Activated CD8-positive, alpha-beta memory T cell treated with anti-CD3 and anti-CD28 coated beads, Interleukin-2, amount 50 U/mL, for 48 hours (primary cell): Measurements from ENCODE around the gene MED12L.
A peak's percentile ranks its signal among the peaks of the same experiment; 100 is the strongest.

Experiments
- DNase-seq: peaks from one replicate; pipeline ENCODE4 v3.0.0-alpha.2; 2020

MED12L gene

GRCh38 chr3:151305060-151305774 lies 219.8 kb downstream of the MED12L start:
- peak; percentile 73 for DNase-seq

- DNase-seq: no peak
These were observed 220.3 kb downstream of the MED12L start for GRCh38 chr3:151305775-151306151.

DNA sequence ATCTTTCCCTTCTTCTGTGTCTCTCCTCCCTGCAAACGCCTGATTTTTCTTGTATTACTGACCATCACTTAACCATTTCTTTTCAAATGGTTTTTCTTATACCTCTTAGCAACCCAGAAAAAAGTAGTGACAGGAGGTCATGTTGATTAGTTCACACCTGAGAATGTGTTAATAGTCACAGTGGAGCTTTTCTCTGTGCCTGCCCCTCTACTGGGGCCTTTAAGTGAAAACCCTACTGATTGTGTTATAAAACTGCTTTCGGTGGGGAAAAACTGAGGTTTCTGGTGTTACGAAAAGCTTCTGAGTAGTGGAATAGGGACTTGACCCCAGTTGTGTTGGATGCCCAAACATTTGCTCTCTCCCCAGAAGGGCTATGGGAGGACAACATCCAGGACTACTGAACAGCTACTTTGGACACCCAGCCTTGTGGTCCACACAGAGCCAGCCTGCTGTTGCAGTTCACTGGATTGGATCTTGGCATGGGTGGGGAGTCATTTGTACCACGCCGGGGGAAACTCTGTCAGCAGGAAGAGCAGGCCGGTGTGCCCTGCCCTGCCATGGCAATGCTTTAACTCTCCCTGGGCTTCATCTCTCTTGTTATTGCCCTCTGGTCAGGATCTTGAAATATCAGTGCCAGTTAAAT lies 220.8 kb downstream of the MED12L start:
- peak; percentile 63 for DNase-seq

DNA sequence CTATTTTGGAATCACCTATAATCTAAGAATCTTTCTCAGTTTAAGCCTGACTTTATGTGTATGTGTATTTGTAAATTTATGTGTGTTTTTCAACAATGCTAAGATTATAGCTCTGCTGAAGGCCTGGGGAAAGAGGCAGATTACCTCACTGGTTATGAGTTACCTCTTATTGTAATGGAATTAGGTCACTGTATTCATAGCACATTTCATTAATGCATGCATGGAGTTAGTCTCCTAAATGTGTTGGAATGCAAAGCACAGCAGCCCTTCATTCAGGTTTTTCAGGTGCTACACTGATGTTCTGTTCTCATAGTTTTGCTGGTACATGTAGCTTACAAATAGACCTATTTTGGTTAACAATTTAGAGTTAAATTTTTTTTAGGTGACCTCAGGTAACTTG lies 221.7 kb downstream of the MED12L start:
- no peak for DNase-seq

DNA sequence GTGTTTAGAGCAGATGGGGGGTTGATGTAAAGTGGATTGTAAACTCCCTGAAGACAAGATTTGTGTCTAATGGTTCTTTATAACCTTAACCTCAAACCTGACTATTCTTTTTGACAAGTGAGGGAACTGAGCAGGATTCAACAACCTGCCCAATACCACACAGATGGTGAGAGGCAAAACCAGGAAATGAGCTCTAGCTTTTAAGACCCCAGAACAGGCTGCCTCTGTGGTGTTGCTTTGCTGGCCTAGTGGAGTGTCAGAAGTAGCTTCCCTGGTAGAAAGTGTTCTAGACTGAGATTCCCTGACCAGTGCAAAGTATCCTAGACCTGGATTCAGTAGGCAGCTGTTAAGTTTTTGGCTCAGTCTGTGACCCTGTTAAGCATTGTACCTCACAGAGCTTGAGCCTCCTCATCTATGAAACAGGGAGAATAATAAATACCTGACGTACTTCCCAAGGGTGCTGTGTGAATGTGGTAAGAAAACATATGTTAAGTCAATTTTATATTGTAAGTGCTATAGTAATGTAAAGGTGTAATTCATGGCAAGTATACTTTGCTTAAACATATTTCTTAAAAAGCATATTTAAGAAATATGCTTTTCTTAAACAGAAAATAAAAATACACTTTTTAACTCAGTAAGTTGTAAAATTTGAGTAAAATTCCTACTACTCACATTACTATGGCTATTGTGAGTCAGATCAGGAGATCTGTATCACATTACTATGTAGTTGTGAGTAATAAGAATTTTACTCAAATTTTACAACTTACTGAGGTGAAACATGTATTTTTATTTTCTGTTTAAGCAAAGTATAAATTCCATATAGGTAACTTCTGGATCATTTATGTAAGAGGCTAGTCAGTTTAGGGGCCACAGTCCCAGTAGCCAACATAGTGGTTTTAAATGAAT lies 222.4 kb downstream of the MED12L start:
- DNase-seq: no peak

GRCh38 chr3:151309566-151309965 lies 224.1 kb downstream of the MED12L start:
- DNase-seq: no peak

DNA sequence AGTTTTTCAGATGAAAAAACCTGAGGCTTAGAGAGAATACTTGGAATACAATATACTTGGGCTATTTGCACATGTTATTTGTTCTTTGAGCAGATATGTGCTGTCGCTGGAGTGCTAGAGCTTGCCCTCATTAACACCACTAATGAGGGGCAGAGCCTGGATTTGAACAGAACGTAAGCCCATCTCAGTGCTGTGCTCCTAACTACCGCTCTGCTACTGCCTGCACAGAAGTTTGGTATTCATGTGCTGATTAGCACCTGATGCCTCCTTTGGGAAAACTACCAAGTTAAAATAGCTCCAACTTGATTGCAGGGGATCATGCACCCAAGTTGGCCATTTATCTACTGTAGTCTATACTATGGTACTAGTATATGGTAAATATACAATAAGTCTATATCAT lies 227.5 kb downstream of the MED12L start:
- DNase-seq: no peak

GRCh38 chr3:151314137-151314536 lies 228.7 kb downstream of the MED12L start:
- no peak for DNase-seq

DNA sequence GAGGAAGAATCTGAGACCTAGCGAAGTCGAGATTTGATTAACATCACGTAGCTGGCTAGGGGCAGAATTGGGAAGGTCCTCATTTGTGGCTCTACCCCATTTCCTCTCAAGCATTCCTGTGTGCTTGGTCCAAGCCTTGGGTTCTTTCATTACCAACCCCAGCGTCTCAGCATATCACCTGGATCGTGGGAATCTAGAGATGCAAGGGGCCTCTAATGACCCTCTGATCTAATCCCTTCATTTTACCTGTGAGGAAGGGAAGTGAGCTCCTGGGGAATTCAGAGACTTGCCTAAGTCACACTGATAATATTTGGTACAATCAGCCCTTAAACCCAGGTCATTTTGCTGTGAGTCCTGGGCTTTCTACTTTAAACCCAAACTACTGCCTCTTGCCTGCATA lies 229.1 kb downstream of the MED12L start:
- no peak for DNase-seq

GRCh38 chr3:151315136-151315535 lies 229.7 kb downstream of the MED12L start:
- no peak for DNase-seq

DNA sequence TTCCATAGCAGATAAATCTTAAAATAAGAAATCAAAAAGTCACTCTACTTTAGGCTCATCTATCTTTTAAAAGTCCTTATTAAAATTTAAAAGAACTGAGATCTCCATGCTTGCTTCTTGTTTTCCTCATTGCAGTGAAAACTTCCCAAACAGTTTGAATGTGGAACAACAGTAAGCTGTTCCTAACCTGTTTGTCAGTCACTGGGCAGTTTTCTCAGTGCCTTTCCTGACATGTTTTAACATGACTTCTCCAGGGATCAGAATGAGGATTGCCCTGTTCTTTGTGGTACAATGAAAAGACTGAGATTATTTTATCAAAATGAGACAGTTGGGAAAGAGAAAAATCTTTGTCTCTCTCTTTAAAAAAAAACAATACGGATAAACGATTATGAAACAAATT lies 230.4 kb downstream of the MED12L start:
- no peak for DNase-seq

- no peak for DNase-seq
These were observed 231.0 kb downstream of the MED12L start, which contains the start of gene GPR87 for GRCh38 chr3:151316267-151316991. GPR87 (minus strand) TSS chr3:151316820; CDS start chr3:151300100, 16,720 bp downstream.

GRCh38 chr3:151318313-151318712 lies 232.8 kb downstream of the MED12L start:
- no peak for DNase-seq

DNA sequence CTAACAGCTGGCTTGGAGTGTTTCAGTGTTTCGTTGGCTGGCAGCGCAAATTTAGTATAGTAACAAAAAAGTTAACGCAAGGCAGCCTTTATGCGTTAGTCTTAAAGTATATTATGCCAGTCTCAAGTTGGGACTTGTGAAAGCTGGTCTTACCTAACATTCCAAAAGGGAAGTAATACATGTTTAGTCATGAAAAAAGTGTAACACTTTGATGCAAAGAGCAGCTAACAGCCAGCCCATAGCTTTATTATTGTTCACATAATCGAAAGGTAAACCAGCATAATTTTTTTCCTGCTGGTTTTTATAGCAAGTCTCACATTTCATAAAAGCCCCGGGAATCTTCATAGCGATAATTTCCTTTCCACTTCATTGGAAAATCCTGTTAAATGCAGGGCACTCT lies 233.5 kb downstream of the MED12L start:
- DNase-seq: no peak

DNA sequence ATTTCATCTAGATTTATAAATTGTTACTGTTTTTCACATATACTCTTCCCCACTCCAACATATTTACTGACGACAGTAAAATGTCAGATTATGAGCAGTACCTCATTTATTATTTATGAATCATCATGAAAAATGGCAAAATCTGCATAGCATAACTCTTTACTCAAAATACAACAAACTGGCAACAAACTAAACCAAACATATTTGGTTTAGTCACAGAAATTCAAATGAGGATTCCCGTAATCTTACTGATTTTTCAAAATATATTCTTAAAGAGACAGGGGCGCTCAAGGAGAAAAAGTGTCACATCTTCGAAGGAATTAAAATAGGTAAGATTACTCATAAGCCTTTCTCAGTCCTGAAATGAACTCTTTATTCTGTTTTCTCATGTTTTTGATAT lies 234.2 kb downstream of the MED12L start:
- no peak for DNase-seq

DNA sequence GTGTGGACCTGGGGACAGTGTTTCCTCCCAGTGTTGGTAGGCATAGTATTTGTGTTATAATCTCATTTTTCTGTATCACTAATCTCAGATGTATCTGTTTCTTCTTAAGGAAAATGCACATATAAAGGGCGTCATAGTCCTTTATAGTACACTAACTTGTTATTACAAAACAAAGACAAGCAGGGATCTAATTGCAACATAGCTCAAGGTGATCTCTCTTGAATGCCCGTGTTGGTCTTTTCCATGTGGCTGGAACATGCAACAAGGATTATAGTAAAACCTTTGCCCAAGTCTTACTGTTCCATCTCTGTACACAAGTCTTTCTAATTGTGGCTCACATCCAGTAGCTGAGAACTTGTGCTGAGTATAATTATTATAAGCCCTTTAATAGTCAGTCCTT lies 234.7 kb downstream of the MED12L start:
- no peak for DNase-seq

- DNase-seq: no peak
These were observed 236.1 kb downstream of the MED12L start for GRCh38 chr3:151321526-151321925.

DNA sequence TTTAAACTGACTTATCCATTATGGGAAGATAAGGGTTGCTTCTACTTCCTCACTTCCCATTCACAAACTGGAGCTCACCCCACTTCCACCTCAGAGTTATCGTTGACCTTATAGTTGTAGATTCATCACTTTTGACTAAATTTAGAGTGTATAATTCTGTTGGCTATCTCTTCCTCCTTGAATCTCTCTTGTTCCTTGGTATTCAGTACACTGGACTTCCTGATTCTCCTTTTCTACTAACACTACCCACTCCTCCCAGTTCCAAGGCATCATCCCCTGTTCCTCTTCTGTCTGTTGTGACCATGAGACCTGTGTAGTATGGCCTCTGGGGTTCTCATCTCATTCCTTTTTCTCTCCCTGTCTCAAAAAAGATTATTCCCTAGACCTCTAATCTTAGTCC lies 237.0 kb downstream of the MED12L start:
- no peak for DNase-seq

GRCh38 chr3:151327571-151328198 lies 242.2 kb downstream of the MED12L start:
- DNase-seq: no peak

DNA sequence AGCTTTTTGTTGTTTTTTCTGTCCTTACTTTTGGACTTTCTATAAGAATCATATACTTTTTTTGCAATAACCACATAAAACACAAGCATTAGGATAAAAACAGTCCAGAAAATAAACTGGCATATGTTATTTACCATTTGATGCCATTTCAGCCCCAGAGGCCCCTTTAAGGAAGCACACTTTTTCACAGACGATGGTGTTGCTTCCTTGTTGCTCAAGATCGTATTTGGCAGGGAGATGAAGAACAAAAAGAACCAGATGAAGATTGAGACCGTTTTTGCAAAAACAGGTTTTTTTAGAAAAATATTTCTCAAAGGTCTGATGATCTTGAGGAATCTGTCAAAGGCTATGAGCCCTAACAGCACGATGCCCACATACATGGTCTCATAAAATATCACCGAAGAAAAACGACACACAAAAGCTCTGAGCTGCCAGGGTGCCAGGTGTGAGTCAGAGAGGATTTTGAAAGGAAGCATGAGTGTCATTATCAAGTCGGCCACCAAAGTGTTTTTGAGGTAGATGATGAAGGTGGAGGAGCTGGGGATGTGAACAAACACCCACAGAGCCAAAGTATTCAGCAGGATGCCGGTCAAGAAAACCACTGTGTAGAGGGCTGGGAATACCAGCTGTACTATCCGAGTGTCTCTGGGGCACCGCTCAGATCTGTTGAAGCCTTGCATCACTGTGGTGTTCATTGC lies 243.0 kb downstream of the MED12L start:
- no peak for DNase-seq

GRCh38 chr3:151329363-151329762 lies 243.9 kb downstream of the MED12L start, which contains the start of gene P2RY13:
P2RY13 (minus strand) TSS chr3:151329549; CDS start chr3:151329528, 21 bp downstream.
- no peak for DNase-seq

GRCh38 chr3:151330379-151330778 lies 244.9 kb downstream of the MED12L start:
- no peak for DNase-seq
